ENCODE measurements around the gene ANKRD11. TPM values are rescaled to one million over a fixed set of nuclear protein-coding genes. Genes with fewer than 3 reads are reported as not detected.
"Not testable (repeated sequence)": the region's sequence is repeated elsewhere in the genome, so short reads cannot be mapped to it uniquely, and the experiment has no call there.

Gene ANKRD11
- polyA plus RNA-seq, 1 experiment: 48.1 TPM

- Histone ChIP-seq H3K27me3 (ENCODE audit: control insufficient read depth, insufficient read depth, low read length) (no peaks in the 10 kb centered on the region), H3K9me3 (ENCODE audit: control insufficient read depth, insufficient read depth, low read length) (no peaks in the 10 kb centered on the region; the same call in 1 of the 2 replicates), H3K27ac (ENCODE audit: low read depth, low read length) (no peak overlapping the region), H3K4me3 (ENCODE audit: low read depth, low read length) (no peak overlapping the region)
- POLR2A ChIA-PET: no interaction called here
- no peak for DNase-seq (ENCODE audit: low read depth, low spot score)
- CTCF ChIA-PET: interaction anchor here (0.5 to 1.4 kb wide), 2 partner anchors 10 to 96 kb away, joined by 4 read pairs; no protein-coding TSS in a partner anchor
- TF ChIP-seq CTCF (IDR thresholded peaks at IDR 0.05; ENCODE audit: low read depth, low read length): no peak
Measured at GRCh38 chr16:89396156-89396555, 94.2 kb downstream of the ANKRD11 start.

DNA sequence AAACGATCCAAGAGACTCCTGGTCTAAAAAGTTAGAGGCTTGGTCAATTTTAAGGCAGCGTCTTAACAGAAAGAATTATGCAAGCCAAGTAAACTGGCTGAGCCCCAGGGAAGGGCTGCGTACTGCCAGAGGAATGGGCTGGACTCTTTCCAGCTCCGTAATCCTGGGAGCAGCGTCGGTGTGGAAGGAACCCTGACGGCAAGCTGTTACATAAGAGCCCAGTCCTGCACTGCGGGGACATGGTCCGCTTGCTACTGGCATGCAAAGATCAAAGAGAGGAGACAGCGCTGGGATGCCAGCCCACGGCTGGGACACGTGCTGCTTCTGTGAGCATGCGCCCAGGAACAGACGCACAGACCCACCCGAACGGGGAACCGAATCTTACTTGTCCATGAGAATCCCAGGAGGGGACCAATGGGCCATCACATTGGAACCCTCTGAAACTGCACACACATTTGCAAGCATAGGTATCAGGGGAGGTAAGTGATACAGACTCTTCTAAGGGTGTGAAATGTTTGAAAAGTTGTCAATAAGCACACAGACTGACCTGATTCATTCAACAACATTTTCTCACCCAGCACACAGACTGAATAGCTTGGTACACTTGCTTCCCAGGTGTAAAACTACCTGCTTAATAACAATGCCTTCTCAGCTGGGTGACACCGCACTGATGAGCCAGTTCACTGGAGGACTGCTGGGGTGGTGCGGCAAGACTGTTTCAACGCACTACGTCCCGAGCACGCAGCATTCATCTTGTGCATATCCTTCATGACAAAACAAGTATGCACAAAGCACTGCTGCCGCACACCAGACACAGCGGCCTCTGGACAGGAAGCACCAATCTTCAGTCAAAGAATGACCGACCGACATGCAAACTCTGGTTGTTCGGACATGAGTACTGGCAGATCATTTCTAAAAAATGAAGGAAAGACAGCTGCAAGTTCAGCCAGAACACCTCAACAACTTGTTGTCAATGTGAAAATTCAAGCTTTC is 94.9 kb downstream of the ANKRD11 start:
- Histone ChIP-seq H3K4me3 (ENCODE audit: low read depth, low read length) (no peak overlapping the region; the same call in 1 of the 2 replicates), H3K9me3 (ENCODE audit: control insufficient read depth, insufficient read depth, low read length) (no peaks in the 10 kb centered on the region; the same call in 1 of the 2 replicates), H3K27ac (ENCODE audit: low read depth, low read length) (peak overlapping the region; percentile 4), H3K27me3 (ENCODE audit: control insufficient read depth, insufficient read depth, low read length) (no peaks in the 10 kb centered on the region)
- CTCF ChIA-PET: interaction anchor here (0.5 to 1.4 kb wide), 2 partner anchors 10 to 96 kb away, joined by 4 read pairs; no protein-coding TSS in a partner anchor
- peak; percentile 95 for DNase-seq (ENCODE audit: low read depth, low spot score)
- POLR2A ChIA-PET: interaction anchor here (1.0 kb wide), 1 partner anchor 94 kb away, joined by 4 read pairs; no protein-coding TSS in a partner anchor
- TF ChIP-seq CTCF (IDR thresholded peaks at IDR 0.05; ENCODE audit: low read depth, low read length): no peak

GRCh38 chr16:89393738-89394406 is 96.5 kb downstream of the ANKRD11 start:
- DNase-seq (ENCODE audit: low read depth, low spot score): no peak
- Histone ChIP-seq H3K27ac (ENCODE audit: low read depth, low read length) (no peak overlapping the region), H3K4me3 (ENCODE audit: low read depth, low read length) (no peak overlapping the region), H3K27me3 (ENCODE audit: control insufficient read depth, insufficient read depth, low read length) (no peaks in the 10 kb centered on the region), H3K9me3 (ENCODE audit: control insufficient read depth, insufficient read depth, low read length) (no peaks in the 10 kb centered on the region; the same call in 1 of the 2 replicates)
- CTCF ChIA-PET: interaction anchor here (0.5 kb wide), 1 partner anchor 98 kb away, joined by 4 read pairs; no protein-coding TSS in a partner anchor
- no peak for TF ChIP-seq CTCF (IDR thresholded peaks at IDR 0.05; ENCODE audit: low read depth, low read length)
- POLR2A ChIA-PET: interaction anchor here (0.5 kb wide), 1 partner anchor 8 kb away, joined by 4 read pairs; no protein-coding TSS in a partner anchor

GRCh38 chr16:89392881-89393737 is 97.3 kb downstream of the ANKRD11 start:
- Histone ChIP-seq H3K4me3 (ENCODE audit: low read depth, low read length) (no peak overlapping the region), H3K27ac (ENCODE audit: low read depth, low read length) (no peak overlapping the region), H3K27me3 (ENCODE audit: control insufficient read depth, insufficient read depth, low read length) (no peaks in the 10 kb centered on the region), H3K9me3 (ENCODE audit: control insufficient read depth, insufficient read depth, low read length) (no peaks in the 10 kb centered on the region; the same call in 1 of the 2 replicates)
- no peak for DNase-seq (ENCODE audit: low read depth, low spot score)
- TF ChIP-seq CTCF (IDR thresholded peaks at IDR 0.05; ENCODE audit: low read depth, low read length): no peak
- ChIA-PET POLR2A (interaction anchor here (0.5 kb wide), 1 partner anchor 9 kb away, joined by 4 read pairs; no protein-coding TSS in a partner anchor), CTCF (interaction anchor here (0.5 kb wide), 1 partner anchor 99 kb away, joined by 4 read pairs; no protein-coding TSS in a partner anchor)

DNA sequence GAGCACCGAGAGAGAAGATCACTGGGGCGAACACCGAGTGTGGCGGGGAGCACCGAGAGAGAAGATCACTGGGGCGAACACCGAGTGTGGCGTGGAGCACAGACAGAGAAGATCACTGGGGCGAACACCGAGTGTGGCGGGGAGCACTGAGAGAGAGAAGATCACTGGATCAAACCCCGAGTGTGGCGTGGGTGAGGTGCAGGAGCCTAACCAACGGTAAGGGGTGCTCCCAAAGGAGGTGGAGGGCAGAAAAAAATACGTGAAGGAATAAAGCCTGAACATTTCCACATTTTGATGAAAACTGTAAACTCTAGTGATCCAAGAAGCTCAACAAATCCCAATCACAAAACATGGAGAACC is 100.2 kb downstream of the ANKRD11 start:
- H3K27ac ChIP-seq (ENCODE audit: low read depth, low read length); CTCF ChIA-PET; H3K9me3 ChIP-seq (ENCODE audit: control insufficient read depth, insufficient read depth, low read length); H3K4me3 ChIP-seq (ENCODE audit: low read depth, low read length); DNase-seq (ENCODE audit: low read depth, low spot score); POLR2A ChIA-PET; H3K27me3 ChIP-seq (ENCODE audit: control insufficient read depth, insufficient read depth, low read length): not testable (repeated sequence)

DNA sequence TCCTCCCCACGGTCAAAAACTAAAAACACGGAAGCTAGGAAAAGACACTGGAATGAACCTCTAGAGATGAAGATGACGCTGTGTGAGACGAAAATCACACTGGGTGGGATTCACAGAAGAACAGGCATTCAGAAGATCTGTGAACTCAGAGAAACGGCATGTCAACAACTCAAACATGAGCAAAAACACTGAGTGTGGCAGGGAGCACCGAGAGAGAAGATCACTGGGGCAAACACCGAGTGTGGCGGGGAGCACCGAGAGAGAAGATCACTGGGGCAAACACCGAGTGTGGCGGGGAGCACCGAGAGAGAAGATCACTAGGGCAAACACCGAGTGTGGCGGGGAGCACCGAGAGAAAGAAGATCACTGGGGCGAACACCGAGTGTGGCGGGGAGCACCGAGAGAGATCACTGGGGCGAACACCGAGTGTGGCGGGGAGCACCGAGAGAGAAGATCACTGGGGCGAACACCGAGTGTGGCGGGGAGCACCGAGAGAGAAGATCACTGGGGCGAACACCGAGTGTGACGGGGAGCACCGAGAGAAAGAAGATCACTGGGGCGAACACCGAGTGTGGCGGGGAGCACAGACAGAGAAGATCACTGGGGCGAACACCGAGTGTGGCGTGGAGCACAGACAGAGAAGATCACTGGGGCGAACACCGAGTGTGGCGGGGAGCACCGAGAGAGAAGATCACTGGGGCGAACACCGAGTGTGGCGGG is 100.7 kb downstream of the ANKRD11 start:
- H3K27me3 ChIP-seq (ENCODE audit: control insufficient read depth, insufficient read depth, low read length); CTCF ChIA-PET; H3K9me3 ChIP-seq (ENCODE audit: control insufficient read depth, insufficient read depth, low read length); POLR2A ChIA-PET; H3K27ac ChIP-seq (ENCODE audit: low read depth, low read length); DNase-seq (ENCODE audit: low read depth, low spot score); H3K4me3 ChIP-seq (ENCODE audit: low read depth, low read length): not testable (repeated sequence)
